HepG2 (cell line): ENCODE data around the gene MDH2. TPM values are rescaled to one million over a fixed set of nuclear protein-coding genes. Genes with fewer than 3 reads are reported as not detected.

Experiments
- CAMTA2 ChIP-seq: sonication (generic); formaldehyde crosslinking; IDR thresholded peaks from 2 replicates; pipeline ENCODE4 v1.4.0; 2020; ENCODE audit warnings: mild to moderate bottlenecking, missing genetic modification reagents, borderline replicate concordance
- CCDC6 ChIP-seq: sonication (generic); formaldehyde crosslinking; IDR thresholded peaks from 2 replicates; pipeline ENCODE4 v1.8.1; 2022; ENCODE audit warnings: mild to moderate bottlenecking, missing genetic modification reagents, moderate library complexity
- ETV6 ChIP-seq: sonication (generic); formaldehyde crosslinking; conservative IDR thresholded peaks from 2 replicates; pipeline ENCODE4 v1.4.0; 2020; ENCODE audit warnings: missing genetic modification reagents
- HOXA7 ChIP-seq: sonication (generic); formaldehyde crosslinking; IDR thresholded peaks from 2 replicates; pipeline ENCODE4 v1.8.1; 2022; ENCODE audit warnings: mild to moderate bottlenecking, missing genetic modification reagents, moderate library complexity
- KMT2A ChIP-seq: sonication (generic); formaldehyde crosslinking; IDR thresholded peaks from 2 replicates; pipeline ENCODE4 v1.4.0; 2020; ENCODE audit warnings: missing genetic modification reagents
- LCORL ChIP-seq, 2 experiments: fragments of 450-650 bp in 1 of 2; sonication (generic) in 1 of 2; formaldehyde crosslinking in 1 of 2; IDR thresholded peaks; 2 replicates each; pipeline versions ENCODE4 v1.5.0 to v1.6.1; 2017 to 2020; ENCODE audit warnings: antibody characterized with exemption in 1 of 2, missing genetic modification reagents in 1 of 2
- MEF2D ChIP-seq: sonication (generic); formaldehyde crosslinking; IDR thresholded peaks from 2 replicates; pipeline ENCODE4 v1.5.1; 2020; ENCODE audit warnings: mild to moderate bottlenecking, missing genetic modification reagents
- MXI1 ChIP-seq: IDR thresholded peaks from 3 replicates; pipeline ENCODE4 v1.6.1; 2012; ENCODE audit warnings: low read depth, low read length, inconsistent platforms, borderline replicate concordance
- NFE2L2 ChIP-seq: fragments of 150-350 bp; IDR thresholded peaks from 2 replicates; pipeline ENCODE4 v1.6.1; 2014; ENCODE audit warnings: low read length
- PHF21A ChIP-seq: sonication (generic); formaldehyde crosslinking; IDR thresholded peaks from 2 replicates; pipeline ENCODE4 v1.5.0; 2020; ENCODE audit warnings: mild to moderate bottlenecking, missing genetic modification reagents
- RARG ChIP-seq: sonication (generic); formaldehyde crosslinking; IDR thresholded peaks from 2 replicates; pipeline ENCODE4 v1.4.0; 2020; ENCODE audit warnings: low read depth, mild to moderate bottlenecking, missing genetic modification reagents
- RFX1 ChIP-seq: fragments of 450-650 bp; IDR thresholded peaks from 2 replicates; pipeline ENCODE4 v1.6.1; 2017
- SP2 ChIP-seq: sonication (generic); formaldehyde crosslinking; IDR thresholded peaks from 2 replicates; pipeline ENCODE4 v1.5.1; 2020; ENCODE audit warnings: mild to moderate bottlenecking, missing genetic modification reagents
- ZBTB3 ChIP-seq: sonication (generic); formaldehyde crosslinking; IDR thresholded peaks from 2 replicates; pipeline ENCODE4 v1.4.0; 2020; ENCODE audit warnings: low read depth, mild to moderate bottlenecking, moderate library complexity, missing genetic modification reagents, borderline replicate concordance
- ZFP41 ChIP-seq: sonication (generic); formaldehyde crosslinking; IDR thresholded peaks from 2 replicates; pipeline ENCODE4 v1.4.0; 2020; ENCODE audit warnings: mild to moderate bottlenecking, missing genetic modification reagents, borderline replicate concordance
- ZKSCAN1 ChIP-seq: fragments of 150-350 bp; IDR thresholded peaks from 2 replicates; pipeline ENCODE4 v1.6.1; 2014; ENCODE audit warnings: low read length
- ZNF17 ChIP-seq: sonication (generic); formaldehyde crosslinking; IDR thresholded peaks from 2 replicates; pipeline ENCODE4 v1.5.0; 2020; ENCODE audit warnings: mild to moderate bottlenecking, missing genetic modification reagents
- ZNF331 ChIP-seq: sonication (generic); formaldehyde crosslinking; IDR thresholded peaks from 2 replicates; pipeline ENCODE4 v1.4.0; 2020; ENCODE audit warnings: missing genetic modification reagents
- ZNF484 ChIP-seq: sonication (generic); formaldehyde crosslinking; IDR thresholded peaks from 2 replicates; pipeline ENCODE4 v1.5.1; 2020; ENCODE audit warnings: mild to moderate bottlenecking, low read depth, missing genetic modification reagents, borderline replicate concordance
- ZNF549 ChIP-seq: sonication (generic); formaldehyde crosslinking; IDR thresholded peaks from 2 replicates; pipeline ENCODE4 v1.5.0; 2020; ENCODE audit warnings: missing genetic modification reagents
- ZNF556 ChIP-seq: sonication (generic); formaldehyde crosslinking; IDR thresholded peaks from 2 replicates; pipeline ENCODE4 v1.4.0; 2020; ENCODE audit warnings: mild to moderate bottlenecking, missing genetic modification reagents, borderline replicate concordance
- ZNF572 ChIP-seq: sonication (generic); formaldehyde crosslinking; IDR thresholded peaks from 2 replicates; pipeline ENCODE4 v1.5.1; 2020; ENCODE audit warnings: mild to moderate bottlenecking, missing genetic modification reagents
- ZNF605 ChIP-seq: sonication (generic); formaldehyde crosslinking; IDR thresholded peaks from 2 replicates; pipeline ENCODE4 v1.8.0; 2022; ENCODE audit warnings: mild to moderate bottlenecking, missing genetic modification reagents
- ZNF670 ChIP-seq: sonication (generic); formaldehyde crosslinking; IDR thresholded peaks from 2 replicates; pipeline ENCODE4 v1.8.0; 2022; ENCODE audit warnings: mild to moderate bottlenecking, missing genetic modification reagents, borderline replicate concordance
- polyA plus RNA-seq, 8 experiments: library from polyadenylated mRNA; depleted of rRNA in 3 of 8; stranded (reverse) in 7 of 8; unstranded in 1 of 8; fragments of >200 nt; fragmentation: Illumina TruSeq in 4 of 8; extraction: Trizol in 4 of 8; gene quantifications; 2 replicates each; pipeline versions ENCODE4 v1.2.1 to v1.2.3, GENCODE V29; 2011 to 2016; ENCODE audit warnings: low read depth in 4 of 8, missing spikeins in 1 of 8, mixed read lengths in 1 of 8; ENCODE audit not compliant: insufficient read depth in 1 of 8
- total RNA-seq, 5 experiments: library from RNA; depleted of rRNA; stranded (reverse); fragments of >200 nt; fragmentation: Illumina TruSeq; extraction: Trizol; gene quantifications; 2 replicates each; pipeline ENCODE4 v1.2.3, GENCODE V29; 2016; ENCODE audit warnings: low read depth in 1 of 5
- TF ChIP-seq, protein P1 (sequence below): sonication (generic); formaldehyde crosslinking; IDR thresholded peaks from 2 replicates; pipeline ENCODE4 v1.5.0; 2020; ENCODE audit warnings: mild to moderate bottlenecking, missing genetic modification reagents, borderline replicate concordance
- TF ChIP-seq, protein P2 (sequence below): IDR thresholded peaks from 2 replicates; pipeline ENCODE4 v1.6.1; 2016; ENCODE audit warnings: mild to moderate bottlenecking
- TF ChIP-seq, protein P3 (sequence below): IDR thresholded peaks from 2 replicates; pipeline ENCODE4 v1.6.1; 2016; ENCODE audit warnings: missing genetic modification reagents, missing compliant biosample characterization

The MDH2 gene
- total and polyA plus RNA-seq, 2 of the 13 experiments (the other 11 are each of a cell fraction or from before 2014, with no cell fraction given): 81.4 to 90.3 TPM

DNA sequence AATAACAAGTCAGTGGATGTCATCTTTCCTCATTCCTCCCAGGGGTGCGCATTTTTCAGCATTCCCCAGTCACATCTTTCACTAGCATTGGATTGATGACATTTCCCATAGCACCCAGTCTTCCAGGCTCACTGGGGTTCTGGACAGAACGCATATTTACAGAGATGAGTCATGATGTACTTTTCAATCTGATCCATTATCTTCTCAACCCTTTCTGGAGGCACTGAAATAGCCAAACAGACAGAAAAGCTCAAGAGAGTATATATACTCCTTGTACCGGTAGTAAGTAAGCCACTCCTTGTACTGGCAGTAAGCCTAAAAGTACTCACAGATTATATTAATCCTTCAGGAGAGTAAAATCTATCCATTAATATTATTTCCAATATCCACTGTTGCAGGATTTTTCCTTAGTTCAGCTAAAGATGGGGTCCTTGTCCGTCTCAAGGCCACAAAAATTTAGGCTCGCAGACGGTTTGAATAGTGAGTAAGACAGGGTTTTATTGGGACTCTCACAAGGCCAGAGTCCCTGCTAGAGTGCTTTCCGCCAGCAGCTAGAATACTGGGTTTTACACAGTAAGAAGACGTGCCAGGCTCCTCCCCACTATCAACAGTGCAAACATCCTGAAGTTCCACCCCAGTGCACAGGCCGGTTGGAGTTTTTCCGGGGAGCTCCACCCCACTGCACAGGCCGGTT lies 60.8 kb downstream of the MDH2 start (continued):
- TF ChIP-seq, protein P1, sequence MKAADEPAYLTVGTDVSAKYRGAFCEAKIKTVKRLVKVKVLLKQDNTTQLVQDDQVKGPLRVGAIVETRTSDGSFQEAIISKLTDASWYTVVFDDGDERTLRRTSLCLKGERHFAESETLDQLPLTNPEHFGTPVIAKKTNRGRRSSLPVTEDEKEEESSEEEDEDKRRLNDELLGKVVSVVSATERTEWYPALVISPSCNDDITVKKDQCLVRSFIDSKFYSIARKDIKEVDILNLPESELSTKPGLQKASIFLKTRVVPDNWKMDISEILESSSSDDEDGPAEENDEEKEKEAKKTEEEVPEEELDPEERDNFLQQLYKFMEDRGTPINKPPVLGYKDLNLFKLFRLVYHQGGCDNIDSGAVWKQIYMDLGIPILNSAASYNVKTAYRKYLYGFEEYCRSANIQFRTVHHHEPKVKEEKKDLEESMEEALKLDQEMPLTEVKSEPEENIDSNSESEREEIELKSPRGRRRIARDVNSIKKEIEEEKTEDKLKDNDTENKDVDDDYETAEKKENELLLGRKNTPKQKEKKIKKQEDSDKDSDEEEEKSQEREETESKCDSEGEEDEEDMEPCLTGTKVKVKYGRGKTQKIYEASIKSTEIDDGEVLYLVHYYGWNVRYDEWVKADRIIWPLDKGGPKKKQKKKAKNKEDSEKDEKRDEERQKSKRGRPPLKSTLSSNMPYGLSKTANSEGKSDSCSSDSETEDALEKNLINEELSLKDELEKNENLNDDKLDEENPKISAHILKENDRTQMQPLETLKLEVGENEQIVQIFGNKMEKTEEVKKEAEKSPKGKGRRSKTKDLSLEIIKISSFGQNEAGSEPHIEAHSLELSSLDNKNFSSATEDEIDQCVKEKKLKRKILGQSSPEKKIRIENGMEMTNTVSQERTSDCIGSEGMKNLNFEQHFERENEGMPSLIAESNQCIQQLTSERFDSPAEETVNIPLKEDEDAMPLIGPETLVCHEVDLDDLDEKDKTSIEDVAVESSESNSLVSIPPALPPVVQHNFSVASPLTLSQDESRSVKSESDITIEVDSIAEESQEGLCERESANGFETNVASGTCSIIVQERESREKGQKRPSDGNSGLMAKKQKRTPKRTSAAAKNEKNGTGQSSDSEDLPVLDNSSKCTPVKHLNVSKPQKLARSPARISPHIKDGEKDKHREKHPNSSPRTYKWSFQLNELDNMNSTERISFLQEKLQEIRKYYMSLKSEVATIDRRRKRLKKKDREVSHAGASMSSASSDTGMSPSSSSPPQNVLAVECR (CRISPR knock-in tag): peak; percentile 71; the same call in 1 of the 2 replicates
- TF ChIP-seq ZNF549 (CRISPR knock-in tag) (no peak), ZNF670 (CRISPR knock-in tag) (no peak), LCORL (IDR thresholded peaks at IDR 0.05) (no peak), LCORL (CRISPR knock-in tag; IDR thresholded peaks at IDR 0.05) (peak; percentile 52), MEF2D (CRISPR knock-in tag) (peak; percentile 20; the same call in 1 of the 2 replicates), ZFP41 (no peak), ZNF556 (CRISPR knock-in tag) (0 out of 2 replicates have a peak, but pooled peaks have one; percentile 59), KMT2A (CRISPR knock-in tag) (no peak), ZNF605 (no peak), ZNF572 (CRISPR knock-in tag) (no peak), HOXA7 (CRISPR knock-in tag) (no peak), SP2 (no peak), CAMTA2 (CRISPR knock-in tag) (no peak), ZNF484 (no peak), RARG (CRISPR knock-in tag) (no peak), RFX1 (no peak), ZNF331 (peak; percentile 59), ETV6 (CRISPR knock-in tag) (no peak), ZKSCAN1 (no peak), ZBTB3 (CRISPR knock-in tag) (peak; percentile 31; the same call in 1 of the 2 replicates), NFE2L2 (no peak), MXI1 (peak; percentile 13; the same call in 1 of the 3 replicates), CCDC6 (CRISPR knock-in tag) (no peak), ZNF17 (CRISPR knock-in tag) (no peak), PHF21A (CRISPR knock-in tag) (peak; percentile 43)
- TF ChIP-seq, protein P2, sequence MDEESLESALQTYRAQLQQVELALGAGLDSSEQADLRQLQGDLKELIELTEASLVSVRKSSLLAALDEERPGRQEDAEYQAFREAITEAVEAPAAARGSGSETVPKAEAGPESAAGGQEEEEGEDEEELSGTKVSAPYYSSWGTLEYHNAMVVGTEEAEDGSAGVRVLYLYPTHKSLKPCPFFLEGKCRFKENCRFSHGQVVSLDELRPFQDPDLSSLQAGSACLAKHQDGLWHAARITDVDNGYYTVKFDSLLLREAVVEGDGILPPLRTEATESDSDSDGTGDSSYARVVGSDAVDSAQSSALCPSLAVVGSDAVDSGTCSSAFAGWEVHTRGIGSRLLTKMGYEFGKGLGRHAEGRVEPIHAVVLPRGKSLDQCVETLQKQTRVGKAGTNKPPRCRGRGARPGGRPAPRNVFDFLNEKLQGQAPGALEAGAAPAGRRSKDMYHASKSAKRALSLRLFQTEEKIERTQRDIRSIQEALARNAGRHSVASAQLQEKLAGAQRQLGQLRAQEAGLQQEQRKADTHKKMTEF: peak; percentile 82
- TF ChIP-seq, protein P3, sequence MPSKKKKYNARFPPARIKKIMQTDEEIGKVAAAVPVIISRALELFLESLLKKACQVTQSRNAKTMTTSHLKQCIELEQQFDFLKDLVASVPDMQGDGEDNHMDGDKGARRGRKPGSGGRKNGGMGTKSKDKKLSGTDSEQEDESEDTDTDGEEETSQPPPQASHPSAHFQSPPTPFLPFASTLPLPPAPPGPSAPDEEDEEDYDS: peak; percentile 93
